Right forelimb (tissue), 1 donor: ENCODE measurements around the gene ATP7B.

ENCODE experiments used
- DNase-seq: peaks from one replicate; pipeline ENCODE4 v3.0.0-alpha.2; 2018

Gene ATP7B

DNA sequence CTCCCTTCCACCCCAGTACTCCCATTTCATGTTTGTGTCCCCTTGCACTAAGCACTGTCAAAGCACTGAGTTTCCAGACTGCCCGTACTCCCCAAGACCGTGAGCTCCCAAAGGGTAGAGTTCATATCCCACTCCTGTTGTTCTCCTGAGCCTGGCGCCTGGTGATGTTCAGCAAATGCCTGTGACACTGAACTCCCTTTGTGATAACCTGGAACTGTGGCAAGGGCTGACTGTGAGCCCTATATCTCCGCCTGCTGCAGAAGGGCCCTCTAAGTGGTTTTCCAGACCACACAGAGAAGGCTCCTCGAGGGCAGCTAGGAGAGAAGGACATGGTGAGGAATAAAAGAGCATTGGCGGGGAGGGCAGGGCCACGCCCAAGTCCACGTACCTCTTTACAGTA is 67.5 kb downstream of the ATP7B start:
- no peak for DNase-seq

DNA sequence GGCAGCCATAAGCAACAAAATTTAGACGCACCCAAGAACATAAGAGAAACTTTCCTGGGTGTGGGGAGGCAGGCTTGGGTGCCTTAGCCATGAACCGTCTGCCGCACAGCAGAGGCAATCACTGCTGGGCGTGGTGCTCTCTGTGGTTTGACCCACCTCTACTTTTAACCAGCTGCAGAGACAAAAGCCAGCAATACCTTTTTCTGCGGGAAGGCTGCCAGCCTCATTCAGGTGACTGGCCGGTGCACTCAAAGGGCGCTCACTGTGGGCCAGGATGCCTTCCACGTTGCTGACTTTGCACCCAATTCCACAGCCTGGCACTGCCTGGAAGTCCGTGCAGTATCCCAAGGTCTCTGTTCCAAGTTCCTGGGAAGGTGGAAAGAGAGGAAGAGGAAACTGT is 69.1 kb downstream of the ATP7B start:
- DNase-seq: no peak

DNA sequence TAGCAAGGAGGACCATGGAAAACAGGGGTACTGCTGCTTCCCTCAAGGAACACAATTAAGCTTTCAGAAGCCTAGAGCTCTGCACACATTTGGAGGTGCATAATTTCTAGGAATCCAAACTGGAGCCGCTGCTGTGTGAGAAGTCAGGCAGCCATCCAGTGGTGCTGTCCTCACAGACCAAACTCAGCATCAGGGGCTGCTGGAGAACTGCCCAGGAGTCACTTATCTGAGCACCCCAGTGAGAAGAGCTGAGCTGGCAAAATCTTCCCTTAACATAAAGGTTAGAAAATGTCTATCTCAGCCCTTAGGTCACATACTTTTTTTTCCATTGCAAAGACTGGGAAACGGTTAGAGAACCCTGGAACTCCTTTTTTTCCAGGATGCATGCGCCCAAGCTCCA is 72.8 kb downstream of the ATP7B start:
- DNase-seq: no peak

DNA sequence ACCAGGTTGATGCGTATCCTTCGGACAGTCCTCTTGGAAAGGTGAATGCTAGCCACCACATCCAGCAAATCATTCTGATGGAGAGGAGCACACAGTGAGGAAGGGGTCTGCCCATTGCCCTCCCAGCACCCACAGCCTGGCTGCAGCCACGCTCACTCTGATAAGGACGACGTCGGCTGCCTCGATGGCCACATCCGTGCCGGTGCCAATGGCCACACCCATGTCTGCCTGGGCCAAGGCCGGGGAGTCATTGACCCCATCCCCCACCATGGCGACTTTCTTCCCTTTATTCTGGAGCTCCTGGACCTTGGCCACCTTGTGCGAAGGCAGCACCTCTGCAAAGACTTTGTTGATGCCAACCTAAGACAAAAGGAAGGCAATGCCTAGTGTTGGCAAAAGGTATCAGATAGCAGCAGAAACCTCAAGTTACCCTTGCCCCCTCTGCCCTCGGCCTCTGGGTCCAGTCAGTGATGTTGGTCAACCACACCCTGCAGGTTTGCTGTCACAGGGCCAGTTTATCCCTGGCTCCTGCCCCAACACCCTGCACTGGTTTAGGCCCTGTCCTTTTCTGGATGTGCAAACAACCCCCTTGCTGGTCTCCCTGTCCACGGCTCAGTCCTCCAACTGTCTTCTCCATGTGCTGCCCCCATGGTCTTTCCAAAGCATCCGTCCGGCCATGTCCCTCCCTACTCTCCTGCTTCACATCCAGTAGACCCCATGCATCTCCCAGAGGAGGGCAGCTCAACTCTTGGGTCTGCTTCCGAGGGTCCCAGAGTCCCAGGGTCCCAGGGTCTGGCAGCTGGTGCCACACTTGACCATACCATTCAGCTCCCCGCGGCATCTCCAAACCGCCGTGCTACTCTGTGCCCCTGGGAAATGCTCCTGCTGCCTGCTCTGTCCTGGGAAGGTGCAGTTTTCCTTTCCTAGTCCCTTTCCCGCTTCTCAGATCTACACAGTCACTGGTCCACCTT is 73.6 kb downstream of the ATP7B start:
- no peak for DNase-seq

DNA sequence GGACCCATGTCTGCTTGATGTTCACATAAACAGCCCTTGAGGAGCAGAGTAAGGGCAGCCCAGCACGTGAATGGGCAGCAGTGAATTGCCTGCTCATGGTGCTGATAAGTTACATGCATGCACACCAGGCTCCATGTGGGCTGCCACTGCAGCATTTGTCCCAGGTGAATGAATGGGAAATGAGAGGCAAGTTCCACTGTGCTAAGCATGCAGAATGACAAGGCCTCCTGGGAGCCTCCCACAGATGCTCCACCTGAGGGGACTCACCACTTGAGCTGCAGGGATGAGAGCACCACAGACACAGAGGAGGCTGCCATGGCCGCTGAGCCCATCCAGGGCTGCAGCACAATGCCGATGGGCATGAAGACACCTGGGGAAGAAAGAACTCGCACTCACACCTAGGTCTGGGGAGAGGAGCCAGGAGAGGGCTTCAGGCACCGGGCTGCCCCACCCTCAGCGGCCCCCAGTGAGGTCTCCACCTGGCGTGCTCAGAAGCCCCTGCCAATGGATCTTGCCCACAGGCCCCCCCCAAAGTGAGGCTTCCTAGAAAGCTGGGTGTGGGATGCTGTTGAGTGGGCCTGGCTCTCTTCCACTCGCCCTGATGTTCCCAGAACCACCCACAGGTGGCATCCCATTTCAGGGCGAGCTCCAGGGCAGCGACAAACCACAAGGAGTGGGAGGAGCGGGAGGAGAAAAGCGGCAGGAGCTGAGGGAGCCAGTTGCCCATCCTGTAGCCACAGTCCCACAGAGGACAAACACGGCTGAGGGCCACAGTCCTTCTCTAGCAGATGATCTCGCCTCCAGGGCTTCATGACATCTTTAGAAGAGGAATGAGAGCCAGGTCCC is 75.7 kb downstream of the ATP7B start:
- DNase-seq: no peak

DNA sequence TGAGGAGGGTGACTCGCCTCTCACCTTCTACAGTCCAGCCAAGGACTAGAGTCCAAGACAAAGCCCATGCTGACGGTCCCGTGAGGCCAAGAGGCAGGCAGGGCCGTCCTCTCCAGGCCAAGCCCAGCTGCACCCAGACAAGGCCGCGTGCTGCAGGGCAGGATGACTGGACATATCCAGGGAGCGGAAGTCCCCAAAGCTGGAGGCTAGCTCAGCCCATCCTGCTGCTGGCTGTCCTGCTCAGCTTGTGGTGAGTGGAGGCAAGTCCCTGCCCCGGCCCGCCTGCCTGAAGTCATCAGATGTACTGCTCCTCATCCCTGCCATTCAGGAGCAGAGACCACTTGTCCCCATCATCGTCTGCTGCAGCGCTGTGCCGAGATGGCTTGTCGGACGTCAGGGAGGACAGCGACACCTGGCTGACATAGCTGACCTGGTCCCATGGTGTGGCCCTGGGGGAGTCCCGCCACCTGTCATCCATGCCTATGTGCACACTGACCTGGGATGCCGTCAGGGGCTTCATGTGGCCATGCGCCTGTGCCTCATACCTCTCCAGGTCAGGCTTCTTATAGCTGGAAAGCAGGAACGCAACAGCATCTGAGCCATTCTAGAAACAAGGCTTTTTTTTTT is 76.7 kb downstream of the ATP7B start:
- no peak for DNase-seq

DNA sequence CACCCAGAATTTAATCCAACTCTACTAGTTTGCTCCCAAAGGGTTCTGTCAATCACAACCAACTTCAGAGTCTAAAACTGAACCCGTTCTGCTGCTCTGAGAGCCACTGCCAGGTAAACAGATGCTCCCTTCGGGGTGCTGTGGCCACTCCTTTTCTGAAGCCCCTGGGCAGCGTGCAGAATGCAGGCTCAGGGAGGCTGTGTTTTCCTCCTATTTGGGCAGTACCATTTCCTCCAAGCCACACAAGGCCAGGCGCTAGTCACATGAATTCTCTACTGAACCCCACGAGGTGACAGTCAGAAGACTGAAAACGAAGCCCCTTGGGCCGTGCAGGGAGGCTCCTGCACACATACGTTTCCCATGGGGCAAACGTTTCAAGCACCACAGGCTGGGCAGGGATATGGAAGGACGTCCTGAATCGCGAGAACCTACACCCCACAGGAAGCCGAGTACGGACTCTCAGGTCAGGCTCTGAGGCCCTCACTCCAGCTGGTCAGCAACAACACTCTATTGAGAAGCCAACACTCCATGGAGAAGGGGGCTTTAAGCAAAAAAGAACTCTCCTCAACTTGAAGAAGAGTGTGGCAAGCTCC is 77.7 kb downstream of the ATP7B start:
- no peak for DNase-seq

DNA sequence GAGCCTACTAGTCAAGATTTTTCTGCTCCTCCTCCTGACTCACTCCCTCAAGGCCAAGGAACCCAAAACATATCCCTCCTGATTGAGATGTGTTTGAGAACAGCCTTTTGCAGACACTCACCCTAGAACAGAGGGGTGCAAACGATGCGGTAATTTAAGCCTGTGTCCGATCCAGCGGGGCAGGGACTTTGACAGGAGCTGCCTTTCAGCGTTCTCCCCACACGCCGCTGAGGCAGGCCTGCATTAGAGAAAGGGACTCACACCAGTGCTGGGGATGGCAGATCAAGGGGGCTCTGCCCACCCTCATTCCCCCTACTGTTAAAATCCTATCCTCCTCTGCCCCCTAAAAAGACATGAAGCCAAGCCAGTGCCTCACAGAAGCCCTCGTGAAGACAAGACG is 79.0 kb downstream of the ATP7B start:
- no peak for DNase-seq

DNA sequence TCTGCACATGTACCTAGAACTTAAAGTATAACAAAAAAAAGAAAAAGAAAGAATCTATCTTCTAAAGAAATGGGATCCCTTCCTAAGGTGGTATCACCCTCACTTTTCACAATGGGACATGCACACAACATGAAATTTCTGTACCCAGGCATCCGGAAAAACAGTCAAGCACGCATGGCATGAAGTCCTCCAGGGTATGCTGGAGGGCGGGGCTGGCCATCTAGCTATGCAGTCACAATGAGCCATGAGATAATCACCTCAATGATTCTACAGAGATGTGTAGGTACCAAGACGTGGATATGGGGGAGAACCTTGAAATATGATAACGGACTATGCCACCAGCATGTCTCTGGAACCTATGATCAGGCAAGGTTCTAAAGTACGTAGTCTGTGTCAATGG is 79.6 kb downstream of the ATP7B start:
- DNase-seq: no peak

DNA sequence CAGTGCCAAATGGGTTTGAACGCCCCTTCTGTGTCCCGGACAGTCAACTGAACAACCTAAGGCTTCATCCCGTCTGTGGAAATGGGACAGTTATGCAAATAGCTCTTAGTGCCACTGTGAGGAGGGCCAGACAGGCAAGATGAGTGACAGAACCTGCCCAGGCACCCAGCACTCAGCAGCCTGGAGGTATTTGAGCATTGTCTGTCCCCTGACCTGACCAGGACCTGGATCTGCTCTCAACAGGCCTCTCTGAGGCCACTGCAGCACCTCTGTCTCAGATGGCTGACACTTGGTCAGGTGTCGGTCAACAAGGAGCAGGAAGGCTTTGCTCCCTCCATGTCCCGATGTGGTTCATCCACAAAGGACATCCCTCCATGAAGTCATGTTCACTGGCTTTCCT is 81.6 kb downstream of the ATP7B start:
- DNase-seq: no peak

DNA sequence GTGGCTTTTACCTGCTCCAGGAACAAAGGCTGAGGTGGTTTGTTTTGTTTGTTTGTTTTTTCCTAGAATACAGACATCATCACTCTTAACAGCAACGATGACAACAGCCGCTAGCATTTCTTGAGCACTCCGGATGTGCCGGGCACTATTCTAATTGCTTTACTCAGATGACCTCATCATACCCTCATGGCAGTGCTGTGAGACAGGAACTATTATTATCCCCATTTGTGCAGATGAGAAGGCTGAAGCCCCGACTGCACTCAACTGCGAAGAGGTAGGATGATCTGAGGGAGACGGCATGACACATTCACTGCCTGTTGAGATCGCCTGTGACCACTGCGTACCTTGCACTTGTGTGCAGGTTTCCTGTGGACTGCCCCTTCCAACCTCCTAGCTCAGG is 83.0 kb downstream of the ATP7B start:
- DNase-seq: no peak

DNA sequence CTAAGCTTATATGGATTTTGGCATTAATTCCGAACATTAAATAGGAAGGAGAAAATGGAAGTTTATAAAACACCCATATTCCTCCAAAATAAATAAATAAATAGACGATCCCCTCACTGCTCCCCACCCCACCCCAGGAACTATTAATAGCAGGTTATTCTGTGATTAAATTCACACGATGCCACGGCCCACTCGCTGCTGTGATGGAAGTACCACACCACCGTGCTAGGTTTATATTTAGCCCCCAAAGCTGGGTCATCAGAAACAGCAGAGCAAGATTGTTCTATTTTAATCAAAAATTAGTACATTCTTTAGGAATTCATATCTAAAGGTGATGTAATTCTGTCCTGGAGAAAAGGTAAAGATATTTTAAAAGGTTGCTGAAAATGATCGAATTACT is 84.1 kb downstream of the ATP7B start:
- DNase-seq: no peak

DNA sequence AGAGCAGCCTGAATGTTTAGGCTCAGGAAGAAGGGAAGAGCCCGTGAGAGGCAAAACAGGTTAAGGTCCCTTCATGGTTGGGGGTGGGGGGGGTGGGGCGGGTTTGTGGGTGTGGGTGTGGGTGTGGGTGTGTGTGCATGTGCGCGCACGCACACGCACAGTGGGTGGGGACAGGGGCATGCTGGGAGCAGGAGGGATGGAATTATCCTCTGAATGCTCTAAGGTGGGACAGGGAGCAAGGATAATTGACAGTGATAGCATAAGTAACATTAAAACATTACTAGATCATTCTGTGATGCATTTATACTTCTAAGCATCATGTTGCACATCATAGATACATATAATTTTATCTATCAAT is 84.7 kb downstream of the ATP7B start:
- DNase-seq: no peak

DNA sequence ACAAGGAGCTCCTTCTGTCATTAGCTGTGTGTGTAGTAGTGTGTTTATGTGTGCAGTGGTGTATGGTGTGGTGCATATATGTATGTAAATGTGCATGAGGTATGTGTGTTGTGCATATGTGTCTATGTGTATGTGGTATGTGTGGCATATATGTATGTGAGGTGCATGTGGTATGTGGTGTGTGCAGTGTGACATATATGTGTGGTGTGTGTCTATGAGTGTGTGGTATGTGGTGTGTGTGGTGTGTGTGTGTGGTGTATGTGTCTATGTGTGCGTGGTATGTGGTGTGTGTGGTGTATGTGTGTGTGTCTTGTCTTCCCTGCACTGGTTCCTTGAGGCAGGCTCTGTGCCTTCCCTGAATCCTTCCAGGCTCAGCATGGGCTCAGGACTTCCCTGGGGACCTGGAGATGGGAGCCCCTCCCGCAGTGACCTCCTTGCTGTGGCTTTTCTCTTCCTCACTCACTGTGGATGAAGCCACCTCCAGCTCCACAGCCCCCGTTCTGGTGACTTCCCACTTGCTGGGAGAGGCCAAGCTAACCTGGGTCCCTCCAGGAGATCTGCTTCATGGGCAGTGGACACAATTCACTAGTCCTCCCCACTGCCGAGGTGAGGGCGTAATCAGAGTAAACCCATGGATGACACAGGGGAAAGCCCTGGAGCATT is 85.3 kb downstream of the ATP7B start:
- DNase-seq: no peak

DNA sequence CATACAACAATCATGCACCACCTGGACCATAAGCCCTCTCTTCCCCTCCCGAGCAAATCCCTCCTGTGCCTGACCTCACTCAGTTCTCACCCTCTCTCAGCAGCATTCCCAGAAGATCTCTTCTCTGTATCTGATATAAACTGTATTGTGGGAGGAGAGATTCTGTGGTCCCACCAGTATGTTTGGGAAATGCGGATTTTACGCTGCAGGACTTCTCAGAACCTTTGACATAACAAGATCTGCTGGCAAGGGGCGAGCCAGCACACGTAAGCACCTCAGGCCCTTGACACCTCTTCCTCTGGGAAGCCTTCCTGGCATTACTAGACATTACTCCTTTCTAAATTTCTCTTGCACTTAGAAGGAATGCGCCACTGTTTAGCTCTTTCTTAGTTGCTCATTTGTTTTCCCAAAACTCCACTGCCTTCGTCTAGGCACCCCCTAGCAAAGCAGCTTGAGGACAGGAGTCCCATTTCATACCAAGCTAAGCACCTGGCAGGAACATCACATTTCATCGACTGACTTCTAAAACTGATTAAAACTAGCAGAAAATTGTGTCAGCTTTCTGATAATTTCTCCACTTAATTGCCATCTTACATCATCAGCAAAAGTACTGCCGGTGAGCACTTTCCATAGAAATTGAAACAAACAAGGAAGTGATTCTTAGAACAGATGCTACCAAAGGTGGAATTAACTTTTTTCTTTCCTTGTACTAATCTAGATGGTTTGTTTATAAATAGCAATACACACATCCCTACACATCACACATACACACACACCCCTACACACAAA is 86.3 kb downstream of the ATP7B start:
- DNase-seq: no peak

DNA sequence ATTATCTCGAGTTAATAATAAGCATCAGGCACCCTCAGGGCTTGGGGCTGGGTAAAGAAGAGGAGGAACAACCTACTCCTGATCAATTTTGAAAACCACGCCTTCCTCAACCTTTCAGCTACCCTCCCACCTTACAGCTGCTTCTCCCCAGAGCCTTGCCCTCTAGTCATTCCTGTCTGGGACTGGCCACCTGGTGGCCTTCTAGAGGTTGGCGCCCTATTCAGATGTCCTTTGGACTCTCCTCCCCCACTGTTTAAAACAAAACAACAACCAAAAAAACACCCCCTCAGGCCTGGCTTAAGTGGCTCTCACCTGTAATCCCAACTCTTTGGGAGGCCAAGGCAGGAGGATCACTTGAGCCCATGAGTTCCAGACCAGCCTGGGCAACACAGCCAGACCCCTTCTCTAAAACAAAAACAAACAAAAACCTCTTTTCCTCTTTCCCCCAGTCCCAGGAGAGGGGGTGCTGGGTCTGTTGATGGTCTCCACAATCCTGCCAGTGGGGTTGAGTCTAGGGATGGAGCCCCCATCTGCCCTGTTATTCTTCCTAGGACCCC is 87.2 kb downstream of the ATP7B start:
- DNase-seq: no peak

DNA sequence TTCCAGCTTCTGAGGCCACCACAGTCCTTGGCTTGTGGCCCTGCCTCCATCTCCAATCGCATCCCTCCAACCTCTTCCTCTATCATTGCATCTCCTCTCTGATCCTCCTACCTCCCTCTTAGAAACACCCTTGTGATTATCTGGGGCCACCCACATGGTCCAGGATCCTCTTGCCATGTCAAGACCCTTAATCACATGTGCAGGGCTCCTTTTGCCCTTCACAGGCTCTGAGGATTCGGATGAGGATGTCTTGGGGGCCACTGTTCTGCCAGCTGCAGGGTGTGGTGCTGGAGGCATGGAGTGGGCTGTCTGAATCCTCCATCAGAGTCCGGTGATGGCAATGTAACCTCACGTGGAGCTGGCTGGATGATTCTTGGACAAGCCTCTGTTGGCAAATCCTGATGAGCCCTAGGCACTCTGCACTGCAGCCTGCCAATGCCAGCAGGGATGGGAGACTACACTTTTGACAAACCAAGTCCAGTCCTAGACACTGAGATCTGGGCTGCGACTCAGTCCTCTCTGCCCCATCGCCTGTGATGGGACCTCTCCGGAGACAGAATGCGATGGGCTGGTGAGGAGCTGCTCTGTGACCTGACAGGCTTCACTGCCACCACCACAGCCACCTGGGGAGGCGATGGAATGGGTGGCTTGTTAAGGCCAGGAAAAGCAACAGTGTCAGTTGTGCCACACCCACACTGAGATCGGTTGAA is 88.3 kb downstream of the ATP7B start:
- DNase-seq: no peak

DNA sequence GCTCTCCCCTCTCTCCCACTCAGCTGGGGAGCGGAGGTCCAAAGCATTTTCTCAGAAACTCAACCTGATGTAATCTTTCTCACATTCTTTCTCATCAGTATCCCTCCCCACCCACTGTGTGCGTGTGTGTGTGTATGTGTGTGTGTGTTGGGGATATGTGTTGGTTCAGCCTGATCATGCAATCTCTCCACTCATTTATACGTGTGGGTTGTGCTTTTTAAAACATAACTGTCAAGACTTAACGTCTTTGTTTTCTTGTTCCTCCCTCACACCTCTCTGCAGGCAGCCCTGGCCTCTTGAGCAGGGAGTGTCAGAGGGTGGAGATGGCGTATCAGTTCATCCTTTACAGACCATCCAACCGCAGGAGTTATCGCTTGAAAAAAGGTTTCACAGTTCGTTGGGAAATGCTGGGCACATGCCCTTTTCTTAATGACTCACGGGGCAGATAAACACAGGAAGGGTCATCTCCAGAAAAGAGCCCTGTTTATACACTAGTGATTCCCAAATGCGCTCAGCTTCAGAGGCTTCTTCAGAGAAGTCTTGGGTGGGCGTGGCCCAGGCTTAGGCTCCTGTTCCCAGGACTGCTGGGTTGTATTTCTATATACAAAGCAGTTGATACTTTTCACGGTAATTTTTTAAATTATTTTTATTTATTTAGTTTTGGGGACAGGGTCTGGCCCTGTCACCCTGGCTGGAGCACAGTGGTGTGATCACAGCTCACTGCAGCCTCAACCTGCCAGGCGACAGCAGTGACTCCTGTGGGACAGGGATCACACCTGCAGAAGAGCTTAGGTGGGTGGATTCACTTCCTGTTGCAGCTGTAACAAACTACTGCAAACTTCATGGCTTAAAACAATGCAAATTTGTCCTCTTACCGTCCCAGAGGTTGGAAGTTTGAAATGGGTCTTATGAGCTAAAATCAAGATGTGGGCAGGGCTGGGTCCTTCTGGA is 89.2 kb downstream of the ATP7B start:
- no peak for DNase-seq

DNA sequence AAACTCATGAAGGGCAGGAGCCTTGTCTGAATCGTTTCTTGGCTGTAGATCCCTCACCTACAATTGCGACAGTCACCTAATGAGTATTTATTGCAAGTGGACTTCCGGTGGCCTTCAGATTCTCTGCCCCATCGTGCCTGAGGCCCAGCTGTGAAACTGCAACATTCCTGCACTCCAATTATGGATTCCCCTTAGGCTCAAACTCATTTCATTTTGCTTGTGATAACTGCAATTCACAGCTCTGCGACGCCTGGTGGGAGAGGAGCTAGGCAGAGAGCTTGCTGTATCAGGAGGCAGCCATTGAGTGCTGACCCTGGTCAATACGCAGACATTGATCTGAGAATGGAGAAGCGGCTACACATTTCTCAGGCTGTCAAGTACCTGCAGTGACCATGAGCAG is 90.5 kb downstream of the ATP7B start:
- no peak for DNase-seq

DNA sequence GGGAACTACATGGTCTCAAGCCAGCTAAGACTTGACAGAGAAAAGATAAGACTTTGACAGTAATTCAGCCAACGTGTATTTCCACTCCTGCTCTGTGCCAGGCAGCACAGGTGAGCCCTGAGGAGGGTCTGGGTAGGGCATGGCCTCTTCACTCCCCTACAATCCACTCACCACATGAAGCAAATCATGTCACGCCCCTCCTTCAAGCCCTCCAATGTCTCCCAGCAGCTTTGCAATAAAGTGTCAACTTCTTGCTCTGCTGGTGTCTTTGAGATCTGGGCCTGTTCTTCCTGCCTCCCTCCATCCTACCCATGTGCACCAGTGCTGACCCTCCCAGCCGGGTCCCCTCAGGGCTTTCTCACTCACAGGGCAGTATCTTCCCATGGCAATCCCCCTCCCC is 91.0 kb downstream of the ATP7B start:
- DNase-seq: no peak
